ENCODE data around the gene MRPL12. TPM values are rescaled to one million over a fixed set of nuclear protein-coding genes. Genes with fewer than 3 reads are reported as not detected.
A peak's percentile ranks its signal among the peaks of the same experiment; 100 is the strongest.

Gene MRPL12
- total and polyA plus RNA-seq, 2 of the 13 experiments (the other 11 are each of a cell fraction or from before 2014, with no cell fraction given): 39.1 to 94.1 TPM

- TF ChIP-seq FUBP1 (CRISPR knock-in tag; IDR thresholded peaks at IDR 0.05; ENCODE audit: borderline replicate concordance) (peak; percentile 79; the same call in 1 of the 2 replicates), KDM6A (CRISPR knock-in tag; IDR thresholded peaks at IDR 0.05; ENCODE audit: low read depth) (no peak), SATB2 (CRISPR knock-in tag; IDR thresholded peaks at IDR 0.05) (no peak; the same call in 1 of the 2 replicates), NKX3-1 (CRISPR knock-in tag; IDR thresholded peaks at IDR 0.05) (peak; percentile 75), HOXD1 (CRISPR knock-in tag; IDR thresholded peaks at IDR 0.05) (peak; percentile 70), ZKSCAN1 (IDR thresholded peaks at IDR 0.05; ENCODE audit: low read length) (no peak), ZNF572 (CRISPR knock-in tag; IDR thresholded peaks at IDR 0.05) (0 out of 2 replicates have a peak, but pooled peaks have one; percentile 15), ZBTB21 (CRISPR knock-in tag; IDR thresholded peaks at IDR 0.05) (no peak), ZNF414 (CRISPR knock-in tag; IDR thresholded peaks at IDR 0.05) (peak; percentile 27; the same call in 1 of the 2 replicates), ZNF574 (CRISPR knock-in tag; IDR thresholded peaks at IDR 0.05) (peak; percentile 98), ZFP1 (CRISPR knock-in tag; IDR thresholded peaks at IDR 0.05) (no peak; the same call in 1 of the 2 replicates), CEBPZ (IDR thresholded peaks at IDR 0.05; ENCODE audit: low read length) (no peak), MIXL1 (CRISPR knock-in tag; IDR thresholded peaks at IDR 0.05) (peak; percentile 44), GLI4 (CRISPR knock-in tag; IDR thresholded peaks at IDR 0.05; ENCODE audit: borderline replicate concordance) (peak; percentile 79; the same call in 1 of the 2 replicates), ZNF235 (CRISPR knock-in tag; IDR thresholded peaks at IDR 0.05; ENCODE audit: borderline replicate concordance) (0 out of 2 replicates have a peak, but pooled peaks have one; percentile 69)
Measured at GRCh38 chr17:81666342-81667191, 36.6 kb upstream of the MRPL12 start, which contains the start of the genes CCDC137 and OXLD1 (continued).

Measured in HepG2 (cell line).